Activated CD4-positive, alpha-beta T cell treated with anti-CD3 and anti-CD28 coated beads, Interleukin-2, amount 50 U/mL, for 48 hours (primary cell): ENCODE results near the gene B4GALT2.

Source experiments
- DNase-seq, 2 experiments: peaks; one replicate each; pipeline ENCODE4 v3.0.0-alpha.2; 2020

The B4GALT2 gene

DNA sequence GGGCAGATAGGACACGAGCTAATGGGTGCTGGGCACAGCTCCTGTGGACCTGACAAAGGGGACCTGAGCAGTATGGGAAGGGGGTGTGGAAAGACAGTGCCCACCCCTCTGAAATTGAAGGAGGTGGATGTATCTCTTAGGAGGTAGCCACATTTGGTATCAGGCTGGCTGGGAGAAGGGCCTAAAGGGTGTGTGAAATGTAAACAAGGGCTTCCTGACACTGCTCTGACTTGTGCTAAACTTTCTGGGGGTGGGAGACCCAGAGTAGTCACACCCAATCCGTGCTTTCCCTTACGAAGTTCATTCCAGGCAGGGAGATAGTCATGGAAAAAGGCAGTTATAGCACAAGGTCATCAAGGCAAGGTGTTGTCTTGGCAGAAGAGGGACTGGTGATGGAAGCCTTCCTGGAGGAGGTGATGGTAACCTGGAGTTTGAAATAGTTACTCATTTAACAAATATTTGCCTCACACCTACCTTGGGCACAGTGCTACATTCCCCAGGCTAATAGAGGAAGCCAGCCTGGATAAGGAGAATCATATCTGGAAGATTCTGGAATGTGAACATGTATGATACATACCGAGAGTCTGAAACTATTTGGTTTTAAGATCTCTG is 7.1 kb downstream of the B4GALT2 start:
- DNase-seq = no peak

DNA sequence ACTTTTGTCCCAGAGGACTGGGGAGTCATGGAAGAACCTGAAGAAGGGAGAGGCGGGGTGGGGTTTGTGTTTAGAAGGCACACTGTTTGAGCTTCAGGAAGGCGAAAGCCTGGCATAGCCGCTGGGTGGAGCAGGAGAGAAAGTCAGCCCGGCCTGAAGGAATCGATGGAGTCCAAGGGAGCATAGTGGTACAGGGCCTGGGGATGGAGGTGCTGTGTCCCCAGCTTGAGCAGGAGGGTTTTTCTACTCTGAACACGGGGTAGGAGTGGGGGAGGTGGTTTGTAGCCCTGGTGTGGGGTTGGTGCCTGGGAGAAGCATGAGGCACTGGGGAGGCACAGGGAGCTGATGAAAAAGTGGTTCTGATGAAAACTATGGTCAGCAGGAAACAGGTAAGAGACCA is 7.7 kb downstream of the B4GALT2 start:
- no peak for DNase-seq

DNA sequence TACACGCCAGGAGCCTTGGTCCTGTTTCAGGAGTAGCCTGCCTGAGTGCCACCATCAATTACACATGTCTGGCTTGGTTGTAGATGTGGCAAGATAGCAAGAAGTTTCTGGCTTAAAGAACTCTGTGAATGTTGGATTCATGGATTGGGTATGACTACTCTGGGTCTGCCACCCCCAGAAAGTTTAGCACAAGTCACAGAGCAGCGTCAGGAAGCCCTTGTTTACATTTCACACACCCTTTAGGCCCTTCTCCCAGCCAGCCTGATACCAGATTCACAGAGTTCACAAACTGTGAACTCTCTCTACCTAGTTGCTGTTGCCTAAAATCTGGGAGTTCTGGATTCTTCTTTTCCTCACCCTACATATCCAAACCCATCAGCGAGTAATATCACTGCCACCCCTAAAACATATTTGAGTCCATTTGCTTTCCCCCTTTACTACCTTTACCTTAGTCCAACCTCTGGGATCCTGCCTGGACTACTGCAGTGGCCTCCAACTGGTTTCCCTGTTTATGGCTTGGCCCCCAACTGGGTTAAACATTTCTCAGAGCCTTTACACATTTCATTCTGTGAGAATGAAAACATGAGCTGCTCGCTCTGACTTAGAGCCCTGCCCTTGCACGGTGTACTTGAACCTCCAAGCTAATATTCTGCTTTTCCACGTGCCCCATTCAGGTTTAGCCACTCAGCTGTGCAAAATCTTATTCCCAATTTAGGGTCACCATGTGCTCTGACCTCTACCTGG is 8.3 kb downstream of the B4GALT2 start:
- DNase-seq = no peak

DNA sequence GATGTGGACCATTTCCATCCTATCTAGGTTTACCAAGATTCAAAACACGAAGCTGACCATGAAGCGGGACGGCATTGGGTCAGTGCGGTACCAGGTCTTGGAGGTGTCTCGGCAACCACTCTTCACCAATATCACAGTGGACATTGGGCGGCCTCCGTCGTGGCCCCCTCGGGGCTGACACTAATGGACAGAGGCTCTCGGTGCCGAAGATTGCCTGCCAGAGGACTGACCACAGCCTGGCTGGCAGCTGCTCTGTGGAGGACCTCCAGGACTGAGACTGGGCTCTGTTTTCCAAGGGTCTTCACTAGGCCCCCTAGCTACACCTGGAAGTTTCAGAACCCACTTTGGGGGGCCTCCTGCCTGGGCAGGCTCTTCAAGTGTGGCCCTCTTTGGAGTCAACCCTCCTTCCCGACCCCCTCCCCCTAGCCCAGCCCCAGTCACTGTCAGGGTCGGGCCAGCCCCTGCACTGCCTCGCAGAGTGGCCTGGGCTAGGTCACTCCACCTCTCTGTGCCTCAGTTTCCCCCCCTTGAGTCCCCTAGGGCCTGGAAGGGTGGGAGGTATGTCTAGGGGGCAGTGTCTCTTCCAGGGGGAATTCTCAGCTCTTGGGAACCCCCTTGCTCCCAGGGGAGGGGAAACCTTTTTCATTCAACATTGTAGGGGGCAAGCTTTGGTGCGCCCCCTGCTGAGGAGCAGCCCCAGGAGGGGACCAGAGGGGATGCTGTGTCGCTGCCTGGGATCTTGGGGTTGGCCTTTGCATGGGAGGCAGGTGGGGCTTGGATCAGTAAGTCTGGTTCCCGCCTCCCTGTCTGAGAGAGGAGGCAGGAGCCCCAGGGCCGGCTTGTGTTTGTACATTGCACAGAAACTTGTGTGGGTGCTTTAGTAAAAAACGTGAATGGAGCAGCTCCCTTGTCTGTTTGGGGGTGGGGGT is 11.5 kb downstream of the B4GALT2 start:
- DNase-seq = peak in 1 of 2 experiments; percentile 13

GRCh38 chr1:43991200-43991475 is 12.1 kb downstream of the B4GALT2 start:
- DNase-seq = no peak

DNA sequence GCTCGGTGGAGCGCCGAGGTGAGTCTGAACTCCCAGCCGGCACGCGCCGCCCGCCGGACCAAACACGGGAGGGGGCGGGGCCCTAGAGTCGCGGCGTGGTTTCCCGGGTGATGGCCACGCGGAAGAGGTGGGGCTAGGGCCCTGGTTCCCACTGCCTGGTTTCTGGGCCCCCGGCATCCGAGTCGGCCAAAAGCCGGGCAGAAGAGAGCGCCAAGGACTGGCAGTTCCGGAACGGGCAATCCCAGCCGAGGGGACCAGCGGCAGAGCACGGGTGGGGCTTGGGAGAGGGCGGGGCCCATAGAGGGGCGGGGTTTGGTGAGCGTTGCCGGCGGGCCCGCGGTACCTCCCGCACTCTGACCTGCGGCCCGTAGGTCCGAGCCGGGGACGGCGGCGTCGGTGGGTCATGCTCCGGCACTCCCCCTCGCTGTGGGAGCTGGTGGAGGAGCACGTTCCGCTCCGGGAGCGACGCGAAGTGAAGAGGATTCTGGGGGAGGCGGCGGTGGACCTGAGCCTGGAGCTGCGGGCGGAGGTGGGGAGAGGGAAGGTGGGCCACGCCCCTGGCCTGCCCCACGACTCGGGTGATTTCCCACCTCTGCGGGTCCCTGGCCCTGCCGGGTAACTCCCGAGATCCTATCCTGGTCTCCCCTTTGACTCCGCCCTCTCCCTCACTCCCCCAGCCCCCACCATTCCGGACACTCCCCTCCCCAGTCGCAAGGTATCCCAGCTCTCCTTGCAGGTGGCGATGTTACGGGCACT is 12.6 kb downstream of the B4GALT2 start, which contains the start of gene CCDC24:
Gene CCDC24, plus strand, starts transcription at position 124 of the 756 bp plus-strand sequence. Its CDS starts 280 bp downstream, at position 404.
- peak; percentile 83 to 85 for DNase-seq

DNA sequence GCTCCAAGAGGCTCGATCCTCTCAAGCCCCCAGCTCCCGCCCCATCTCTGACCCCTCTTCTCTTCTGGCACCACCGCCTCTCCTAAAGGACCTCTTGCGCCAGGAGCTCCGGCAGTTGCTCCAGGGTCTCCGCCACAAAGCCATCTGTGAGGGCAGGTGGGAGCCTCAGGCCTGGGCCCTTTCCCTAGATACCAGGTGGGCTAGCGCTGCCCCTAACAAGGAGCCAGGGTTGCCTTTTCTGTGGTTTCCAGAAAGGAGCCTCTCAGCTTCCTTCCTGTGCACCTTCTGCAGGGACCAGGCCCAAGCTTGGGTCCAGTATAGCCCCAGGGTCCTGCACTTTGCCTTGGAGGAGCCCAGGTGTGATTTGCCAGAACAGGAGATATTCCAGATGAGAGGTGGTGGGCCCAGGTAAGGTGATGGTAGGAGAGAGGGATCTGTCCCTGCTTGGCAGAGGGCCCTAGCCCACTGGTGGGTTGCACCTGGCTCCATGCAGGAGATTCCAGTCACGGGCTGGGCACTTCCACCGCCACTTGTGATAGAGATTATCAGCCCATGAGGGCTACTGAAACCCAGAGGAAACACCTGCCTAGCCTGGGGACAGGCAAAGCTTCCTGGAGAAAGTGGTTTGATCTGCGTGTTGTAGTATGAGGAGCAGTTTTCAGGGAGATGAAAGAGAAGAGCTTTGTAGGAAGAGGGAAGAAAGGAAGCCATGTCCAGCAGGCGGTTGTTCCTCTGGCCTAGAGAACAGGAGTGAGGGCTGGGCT is 13.4 kb downstream of the B4GALT2 start:
- DNase-seq = no peak

- no peak for DNase-seq
Observed at GRCh38 chr1:43993206-43993914, 14.3 kb downstream of the B4GALT2 start.

DNA sequence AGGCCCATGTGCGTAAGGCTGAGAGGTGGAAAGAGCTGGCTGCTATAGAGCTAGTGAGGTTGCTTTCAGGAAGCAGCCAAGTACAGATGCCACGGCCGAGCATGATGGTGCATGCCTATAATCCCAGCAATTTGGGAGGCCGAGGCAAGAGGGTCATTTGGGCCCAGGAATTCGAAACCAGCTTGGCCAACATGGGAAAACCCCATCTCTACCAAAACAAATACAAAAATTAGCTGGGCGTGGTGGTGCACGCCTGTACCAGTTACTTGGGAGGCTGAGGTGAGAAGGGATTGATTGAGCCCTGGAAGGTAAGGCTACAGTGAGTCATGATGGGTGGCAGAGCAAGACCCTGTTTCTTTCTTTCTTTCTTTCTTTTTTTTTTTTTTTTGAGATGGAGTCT is 15.1 kb downstream of the B4GALT2 start:
- DNase-seq = no peak

GRCh38 chr1:43994794-43995790 is 16.1 kb downstream of the B4GALT2 start:
- DNase-seq = no peak

DNA sequence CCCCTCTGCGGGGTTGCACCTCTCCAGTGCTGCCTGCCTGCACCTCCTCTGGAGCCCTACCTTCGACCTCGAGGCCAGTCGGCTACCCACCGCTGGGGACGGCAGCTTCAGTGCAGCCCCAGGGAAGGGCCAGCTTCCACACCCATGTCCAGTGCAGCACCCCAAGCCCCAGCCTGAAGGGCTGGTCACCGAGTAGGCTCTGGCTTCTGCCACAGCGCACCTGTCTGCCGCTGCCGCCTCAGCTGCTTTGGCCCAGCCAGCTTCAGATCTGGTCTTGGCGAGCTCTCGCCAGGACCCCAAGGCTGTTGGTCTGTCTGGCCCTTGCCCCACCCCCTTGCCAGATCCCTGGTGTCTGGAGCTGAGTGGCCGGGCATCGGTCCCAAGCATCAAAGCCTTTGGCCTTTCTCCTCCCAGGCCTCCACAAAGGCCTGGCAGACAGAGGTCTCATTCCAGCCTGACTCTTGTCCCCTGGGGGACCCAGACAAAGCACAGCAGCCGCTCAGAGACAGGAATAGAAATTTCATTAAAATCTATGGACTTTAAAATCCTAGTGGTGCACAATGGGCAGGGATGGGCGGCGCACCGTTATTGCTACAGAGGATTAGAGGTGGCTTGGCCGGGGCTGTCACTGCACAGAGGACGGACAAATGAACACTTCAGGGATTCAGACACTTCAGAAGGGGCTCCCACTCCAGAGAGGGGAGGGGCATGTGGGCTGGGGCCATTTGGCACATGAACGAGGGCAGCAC is 17.1 kb downstream of the B4GALT2 start:
- no peak for DNase-seq

DNA sequence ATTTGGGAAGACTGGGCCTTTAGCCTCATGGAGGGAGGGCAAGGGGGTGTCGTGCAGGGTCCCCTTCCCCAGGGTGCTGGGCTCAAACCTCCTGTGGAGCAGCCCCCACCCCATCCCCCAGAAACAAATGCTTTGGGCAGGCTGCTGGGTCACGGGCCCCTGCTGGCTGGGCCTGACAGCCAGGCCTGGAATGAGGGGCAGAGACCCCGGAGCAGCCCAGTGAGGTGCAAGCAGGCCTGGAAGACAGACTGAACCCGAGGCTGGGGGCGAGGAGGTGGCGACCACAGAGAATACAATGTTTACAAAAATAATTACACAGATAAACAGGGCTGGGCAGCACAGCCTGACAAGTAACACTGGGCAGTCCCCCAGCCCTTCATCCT is 17.7 kb downstream of the B4GALT2 start:
- no peak for DNase-seq

DNA sequence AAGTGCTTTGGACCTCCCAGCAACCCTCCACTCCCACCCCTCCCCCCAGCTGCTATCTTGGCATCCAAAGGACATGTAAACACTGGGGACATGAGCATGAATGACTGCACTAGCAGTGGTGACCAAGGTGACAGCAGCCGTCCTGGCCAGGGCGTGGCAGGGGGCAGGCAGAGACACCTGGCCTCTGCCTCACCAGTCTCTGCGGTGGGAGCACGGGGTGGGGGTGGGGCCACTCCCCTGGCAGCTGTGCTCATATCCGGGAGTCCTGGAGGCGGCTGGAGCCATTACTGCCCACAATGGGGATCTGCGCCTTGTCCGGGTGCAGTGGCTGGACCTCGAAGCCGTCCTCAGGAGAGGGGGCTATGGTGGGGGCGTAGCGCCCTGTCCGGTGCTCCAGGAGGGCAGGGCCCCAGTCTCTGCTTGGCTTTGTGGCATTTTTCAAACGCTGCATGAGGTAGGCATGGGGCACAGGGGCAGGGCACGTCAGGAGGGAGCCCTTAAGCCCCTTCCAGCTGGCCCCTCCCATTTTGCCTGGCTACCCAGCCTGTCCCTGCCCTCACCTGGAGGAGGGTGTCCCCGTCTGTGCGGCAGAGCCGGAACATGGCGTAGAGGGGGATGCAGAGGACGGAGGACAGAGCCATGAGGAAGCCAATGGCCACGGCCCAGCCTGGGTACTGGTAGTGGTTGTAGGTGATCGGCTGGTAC is 18.4 kb downstream of the B4GALT2 start:
- no peak for DNase-seq

- DNase-seq = no peak
Observed at GRCh38 chr1:43998000-43998378, 19.0 kb downstream of the B4GALT2 start.

DNA sequence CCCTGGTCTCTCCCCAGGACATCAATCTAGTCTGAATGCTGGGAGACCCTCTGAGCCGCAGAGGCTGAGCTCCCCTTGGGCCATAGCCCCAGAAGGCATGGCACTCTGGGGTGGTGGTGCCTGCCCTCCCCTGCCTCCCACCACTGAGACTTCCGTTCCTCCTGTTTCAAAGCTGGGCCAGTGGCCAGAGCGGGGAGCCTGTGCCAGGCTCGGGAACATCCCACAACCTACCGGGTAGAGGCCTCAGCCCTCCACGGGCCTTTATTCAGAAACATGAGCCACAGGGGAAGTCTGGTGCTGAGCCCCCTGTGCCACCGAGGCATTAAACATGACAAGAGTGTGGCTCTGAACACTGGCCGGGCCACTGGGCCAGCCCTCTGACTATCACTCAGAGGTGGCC is 20.4 kb downstream of the B4GALT2 start:
- DNase-seq = no peak

DNA sequence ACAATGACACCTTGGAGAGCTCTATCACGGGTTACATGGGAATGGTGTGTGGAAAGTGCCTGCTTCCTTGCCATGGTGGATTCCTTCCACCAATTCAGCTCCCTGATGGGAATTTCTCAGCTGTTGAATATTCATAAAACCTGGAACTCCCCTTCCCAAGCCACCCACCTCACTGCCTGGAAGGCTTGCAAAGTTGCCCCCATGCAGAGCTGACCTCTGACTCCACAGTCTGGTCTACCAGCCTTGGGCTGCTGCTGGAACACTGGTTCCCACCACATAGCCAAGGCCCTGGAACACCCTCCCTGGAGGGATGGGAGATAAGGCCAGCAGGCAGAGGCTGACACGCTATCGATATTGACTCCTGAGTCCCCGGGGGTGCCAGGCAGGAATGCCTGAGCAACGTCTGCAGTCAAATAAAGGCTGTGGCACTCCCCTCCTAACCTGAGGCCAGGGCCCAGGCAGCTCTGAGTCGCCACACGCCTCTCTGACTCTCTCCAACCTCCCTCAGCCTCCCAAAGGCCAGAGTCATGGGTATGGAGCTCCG is 21.2 kb downstream of the B4GALT2 start:
- DNase-seq = no peak

GRCh38 chr1:44002165-44002564 is 23.2 kb downstream of the B4GALT2 start:
- DNase-seq = no peak

DNA sequence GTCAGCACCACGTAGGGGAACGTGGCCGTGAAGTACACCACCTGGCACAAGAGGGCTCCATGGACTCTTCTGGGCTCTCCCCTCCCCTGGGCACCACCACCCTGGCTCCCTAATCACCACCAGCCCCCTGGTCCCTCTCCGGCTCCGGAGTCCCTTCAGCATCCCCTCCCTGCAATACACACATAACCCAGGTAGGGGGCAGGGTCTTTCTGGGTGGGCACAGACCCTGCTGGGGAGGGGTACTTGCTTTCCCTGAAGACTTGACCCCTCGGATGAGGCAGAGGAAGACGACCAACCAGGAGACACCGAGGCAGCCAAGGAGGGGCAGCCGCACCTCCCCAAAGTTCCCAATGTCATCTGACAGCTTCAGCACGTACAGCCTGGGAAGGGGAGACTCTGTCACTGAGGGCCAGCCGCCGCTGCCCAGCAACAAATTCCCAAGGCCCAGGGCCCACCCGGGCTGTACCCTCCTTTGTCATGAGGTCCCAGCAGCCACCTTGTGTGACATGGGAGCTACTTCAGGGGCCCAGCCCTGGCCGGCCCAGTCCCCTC is 23.7 kb downstream of the B4GALT2 start:
- no peak for DNase-seq
